ENCODE measurements around the gene DIPK2B.

The DIPK2B gene

GRCh38 chrX:45200741-45201234 is at the start of gene DIPK2B:
Gene DIPK2B (minus strand): TSS chrX:45200876. CDS start chrX:45200826, 50 bp downstream.
- DNase-seq (ENCODE audit: low read depth): no peak

- no peak for DNase-seq (ENCODE audit: low read depth)
These were observed 39.6 kb upstream of the DIPK2B start for GRCh38 chrX:45240301-45240700.

GRCh38 chrX:45238489-45238888 is 37.8 kb upstream of the DIPK2B start:
- no peak for DNase-seq (ENCODE audit: low read depth)

- no peak for DNase-seq (ENCODE audit: low read depth)
These were observed 32.9 kb upstream of the DIPK2B start for GRCh38 chrX:45233531-45233930.

GRCh38 chrX:45232139-45232538 is 31.5 kb upstream of the DIPK2B start:
- DNase-seq (ENCODE audit: low read depth): no peak

- no peak for DNase-seq (ENCODE audit: low read depth)
These were observed 29.7 kb upstream of the DIPK2B start for GRCh38 chrX:45230410-45230809.

GRCh38 chrX:45229348-45229747 is 28.7 kb upstream of the DIPK2B start:
- no peak for DNase-seq (ENCODE audit: low read depth)

- DNase-seq (ENCODE audit: low read depth): no peak
These were observed 27.4 kb upstream of the DIPK2B start for GRCh38 chrX:45228126-45228525.

GRCh38 chrX:45208121-45208856 is 7.6 kb upstream of the DIPK2B start:
- DNase-seq (ENCODE audit: low read depth): no peak

GRCh38 chrX:45202171-45202570 is 1.5 kb upstream of the DIPK2B start:
- no peak for DNase-seq (ENCODE audit: low read depth)

- DNase-seq (ENCODE audit: low read depth): no peak
These were observed 2.0 kb downstream of the DIPK2B start for GRCh38 chrX:45198706-45199105.

- no peak for DNase-seq (ENCODE audit: low read depth)
These were observed 2.4 kb downstream of the DIPK2B start for GRCh38 chrX:45198301-45198700.

GRCh38 chrX:45196701-45197100 is 4.0 kb downstream of the DIPK2B start:
- DNase-seq (ENCODE audit: low read depth): peak; percentile 49

- DNase-seq (ENCODE audit: low read depth): no peak
These were observed 8.8 kb downstream of the DIPK2B start for GRCh38 chrX:45191820-45192409.

- DNase-seq (ENCODE audit: low read depth): no peak
These were observed 9.3 kb downstream of the DIPK2B start for GRCh38 chrX:45191383-45191782.

GRCh38 chrX:45187731-45188130 is 12.9 kb downstream of the DIPK2B start:
- no peak for DNase-seq (ENCODE audit: low read depth)

- DNase-seq (ENCODE audit: low read depth): no peak
These were observed 14.0 kb downstream of the DIPK2B start for GRCh38 chrX:45186643-45187026.

- DNase-seq (ENCODE audit: low read depth): no peak
These were observed 16.5 kb downstream of the DIPK2B start for GRCh38 chrX:45184211-45184610.

GRCh38 chrX:45172890-45173289 is 27.8 kb downstream of the DIPK2B start:
- DNase-seq (ENCODE audit: low read depth): no peak

GRCh38 chrX:45166781-45167180 is 33.9 kb downstream of the DIPK2B start:
- no peak for DNase-seq (ENCODE audit: low read depth)

GRCh38 chrX:45165726-45166125 is 35.0 kb downstream of the DIPK2B start:
- DNase-seq (ENCODE audit: low read depth): no peak

GRCh38 chrX:45164995-45165394 is 35.7 kb downstream of the DIPK2B start:
- DNase-seq (ENCODE audit: low read depth): no peak

- DNase-seq (ENCODE audit: low read depth): no peak
These were observed 36.6 kb downstream of the DIPK2B start for GRCh38 chrX:45164021-45164621.

Data from HS-5 (cell line).